Neural cell (in vitro differentiated cells): ENCODE data around the gene CCSAP. TPM values are rescaled to one million over a fixed set of nuclear protein-coding genes. Genes with fewer than 3 reads are reported as not detected.

Source experiments
- H2AFZ ChIP-seq: fragments of 200-600, 300-800 bp; sonication (generic), shearing (Covaris generic); 2 replicates; pipeline ENCODE4 v1.6.0; 2014; ENCODE audit warnings: low read depth, mild to moderate bottlenecking, antibody characterized with exemption, low read length, moderate library complexity
- H3F3A ChIP-seq: fragments of 200-600 bp; shearing (Covaris generic); 2 replicates; pipeline ENCODE4 v1.6.1; 2016; ENCODE audit warnings: mild to moderate bottlenecking, moderate library complexity, mixed read lengths, antibody characterized with exemption, low read length; ENCODE audit not compliant: insufficient read depth, poor library complexity, severe bottlenecking
- H3K27ac ChIP-seq: fragments of 200-600, 300-800 bp; sonication (generic), shearing (Covaris generic); 2 replicates; pipeline ENCODE4 v1.5.1; 2014; ENCODE audit warnings: mild to moderate bottlenecking, low read length, moderate library complexity
- H3K27me3 ChIP-seq: fragments of 300-800, 200-600 bp; sonication (generic), shearing (Covaris generic); 2 replicates; pipeline ENCODE4 v1.6.0; 2014; ENCODE audit warnings: mild to moderate bottlenecking, low read depth, low read length, moderate library complexity; ENCODE audit not compliant: insufficient read depth
- H3K36me3 ChIP-seq: fragments of 300-800, 200-600 bp; sonication (generic), shearing (Covaris generic); 2 replicates; pipeline ENCODE4 v1.5.1; 2014; ENCODE audit warnings: mild to moderate bottlenecking, antibody characterized with exemption, low read length, moderate library complexity; ENCODE audit not compliant: insufficient read depth
- H3K4me2 ChIP-seq: fragments of 300-800, 200-600 bp; sonication (generic), shearing (Covaris generic); 2 replicates; pipeline ENCODE4 v1.6.0; 2014; ENCODE audit warnings: mild to moderate bottlenecking, low read length
- H3K4me3 ChIP-seq: fragments of 300-800, 200-600 bp; sonication (generic), shearing (Covaris generic); 2 replicates; pipeline ENCODE4 v1.5.1; 2014; ENCODE audit warnings: mild to moderate bottlenecking, low read length, moderate library complexity
- H3K79me2 ChIP-seq: fragments of 200-600 bp; shearing (Covaris generic); replicated peaks from 2 replicates; pipeline ENCODE4 v1.6.0; 2014; ENCODE audit warnings: mild to moderate bottlenecking, low read length, moderate library complexity; ENCODE audit not compliant: insufficient read depth
- H3K9ac ChIP-seq: fragments of 300-800, 200-600 bp; sonication (generic), shearing (Covaris generic); 2 replicates; pipeline ENCODE4 v1.6.1; 2016; ENCODE audit warnings: mild to moderate bottlenecking, low read length, mixed read lengths
- H3K9me2 ChIP-seq: fragments of 200-600 bp; shearing (Covaris generic); 2 replicates; pipeline ENCODE4 v1.6.1; 2016; ENCODE audit warnings: mild to moderate bottlenecking, low read length, mixed read lengths; ENCODE audit not compliant: insufficient read depth
- H3K9me3 ChIP-seq: fragments of 200-600, 300-800 bp; sonication (generic), shearing (Covaris generic); 2 replicates; pipeline ENCODE4 v1.6.1; 2016; ENCODE audit warnings: mild to moderate bottlenecking, mixed run types, low read length, moderate library complexity, mixed read lengths
- H4K20me1 ChIP-seq: fragments of 200-600 bp; shearing (Covaris generic); 2 replicates; pipeline ENCODE4 v1.6.1; 2016; ENCODE audit warnings: mild to moderate bottlenecking, mixed run types; ENCODE audit not compliant: insufficient read depth
- EP300 ChIP-seq: fragments of 450-650 bp; conservative IDR thresholded peaks from 2 replicates; pipeline ENCODE4 v1.6.1; 2014; ENCODE audit warnings: antibody characterized with exemption, mild to moderate bottlenecking, moderate library complexity; ENCODE audit not compliant: poor library complexity, severe bottlenecking
- EZH2 ChIP-seq: fragments of 200-600, 300-800 bp; shearing (Covaris generic), sonication (generic); IDR thresholded peaks from 2 replicates; pipeline ENCODE4 v1.6.1; 2014; ENCODE audit warnings: antibody characterized with exemption, low read length, borderline replicate concordance, mild to moderate bottlenecking; ENCODE audit not compliant: insufficient read depth, poor library complexity, severe bottlenecking
- MXI1 ChIP-seq: fragments of 450-650 bp; conservative IDR thresholded peaks from 2 replicates; pipeline ENCODE4 v1.6.1; 2014; ENCODE audit warnings: antibody characterized with exemption, mild to moderate bottlenecking; ENCODE audit not compliant: poor library complexity, severe bottlenecking
- POLR2AphosphoS5 ChIP-seq: IDR thresholded peaks from 2 replicates; pipeline ENCODE4 v1.6.1; 2012
- RAD21 ChIP-seq: fragments of 450-650 bp; conservative IDR thresholded peaks from 2 replicates; pipeline ENCODE4 v1.6.1; 2014; ENCODE audit warnings: antibody characterized with exemption, mild to moderate bottlenecking, moderate library complexity
- SMC3 ChIP-seq: fragments of 450-650 bp; conservative IDR thresholded peaks from 2 replicates; pipeline ENCODE4 v1.6.1; 2014; ENCODE audit warnings: antibody characterized with exemption, mild to moderate bottlenecking, moderate library complexity; ENCODE audit not compliant: poor library complexity
- TAF1 ChIP-seq: IDR thresholded peaks from 2 replicates; pipeline ENCODE4 v1.6.1; 2012; ENCODE audit warnings: low read depth
- polyA plus RNA-seq: library from polyadenylated mRNA; depleted of rRNA; stranded (reverse); fragments of >200 nt; gene quantifications from 2 replicates; pipeline ENCODE4 v1.2.3, GENCODE V29; 2014
- TF ChIP-seq, protein P1 (sequence below): IDR thresholded peaks from 2 replicates; pipeline ENCODE4 v1.6.1; 2012; ENCODE audit warnings: borderline replicate concordance
- TF ChIP-seq, protein P2 (sequence below): fragments of 450-650 bp; IDR thresholded peaks from 2 replicates; pipeline ENCODE4 v1.5.1; 2014; ENCODE audit warnings: antibody characterized with exemption, mild to moderate bottlenecking, moderate library complexity; ENCODE audit not compliant: poor library complexity, severe bottlenecking

The CCSAP gene
- polyA plus RNA-seq, 1 donor from 2014 or later: 66.7 TPM

GRCh38 chr1:229278120-229278741 is 64.6 kb downstream of the CCSAP start:
- Histone ChIP-seq H2AFZ (no peak overlapping the region), H3K27me3 (no peaks in the 10 kb centered on the region), H3K4me2 (no peak overlapping the region), H3K79me2 (peaks cover 59% of the 10 kb centered on the region), H3K9me3 (no peaks in the 10 kb centered on the region), H3F3A (no peaks in the 10 kb centered on the region), H3K36me3 (no peaks in the 10 kb centered on the region), H3K27ac (no peak overlapping the region), H3K9me2 (no peaks in the 10 kb centered on the region), H3K9ac (no peak overlapping the region), H3K4me3 (no peak overlapping the region), H4K20me1 (no peaks in the 10 kb centered on the region)
- TF ChIP-seq POLR2AphosphoS5: peak; percentile 65
- TF ChIP-seq, protein P1, sequence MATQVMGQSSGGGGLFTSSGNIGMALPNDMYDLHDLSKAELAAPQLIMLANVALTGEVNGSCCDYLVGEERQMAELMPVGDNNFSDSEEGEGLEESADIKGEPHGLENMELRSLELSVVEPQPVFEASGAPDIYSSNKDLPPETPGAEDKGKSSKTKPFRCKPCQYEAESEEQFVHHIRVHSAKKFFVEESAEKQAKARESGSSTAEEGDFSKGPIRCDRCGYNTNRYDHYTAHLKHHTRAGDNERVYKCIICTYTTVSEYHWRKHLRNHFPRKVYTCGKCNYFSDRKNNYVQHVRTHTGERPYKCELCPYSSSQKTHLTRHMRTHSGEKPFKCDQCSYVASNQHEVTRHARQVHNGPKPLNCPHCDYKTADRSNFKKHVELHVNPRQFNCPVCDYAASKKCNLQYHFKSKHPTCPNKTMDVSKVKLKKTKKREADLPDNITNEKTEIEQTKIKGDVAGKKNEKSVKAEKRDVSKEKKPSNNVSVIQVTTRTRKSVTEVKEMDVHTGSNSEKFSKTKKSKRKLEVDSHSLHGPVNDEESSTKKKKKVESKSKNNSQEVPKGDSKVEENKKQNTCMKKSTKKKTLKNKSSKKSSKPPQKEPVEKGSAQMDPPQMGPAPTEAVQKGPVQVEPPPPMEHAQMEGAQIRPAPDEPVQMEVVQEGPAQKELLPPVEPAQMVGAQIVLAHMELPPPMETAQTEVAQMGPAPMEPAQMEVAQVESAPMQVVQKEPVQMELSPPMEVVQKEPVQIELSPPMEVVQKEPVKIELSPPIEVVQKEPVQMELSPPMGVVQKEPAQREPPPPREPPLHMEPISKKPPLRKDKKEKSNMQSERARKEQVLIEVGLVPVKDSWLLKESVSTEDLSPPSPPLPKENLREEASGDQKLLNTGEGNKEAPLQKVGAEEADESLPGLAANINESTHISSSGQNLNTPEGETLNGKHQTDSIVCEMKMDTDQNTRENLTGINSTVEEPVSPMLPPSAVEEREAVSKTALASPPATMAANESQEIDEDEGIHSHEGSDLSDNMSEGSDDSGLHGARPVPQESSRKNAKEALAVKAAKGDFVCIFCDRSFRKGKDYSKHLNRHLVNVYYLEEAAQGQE: no peak

- peaks cover 39% of the 10 kb centered on the region for H3K79me2 ChIP-seq
- no peak overlapping the region for H3K4me2 ChIP-seq
- no peak overlapping the region for H3K27ac ChIP-seq
- H3K9me3 ChIP-seq: no peaks in the 10 kb centered on the region
- TF ChIP-seq MXI1: no peak
- no peak for TF ChIP-seq TAF1
- TF ChIP-seq SMC3: no peak
- no peak for TF ChIP-seq RAD21
- no peak for TF ChIP-seq EP300
- TF ChIP-seq, protein P2, sequence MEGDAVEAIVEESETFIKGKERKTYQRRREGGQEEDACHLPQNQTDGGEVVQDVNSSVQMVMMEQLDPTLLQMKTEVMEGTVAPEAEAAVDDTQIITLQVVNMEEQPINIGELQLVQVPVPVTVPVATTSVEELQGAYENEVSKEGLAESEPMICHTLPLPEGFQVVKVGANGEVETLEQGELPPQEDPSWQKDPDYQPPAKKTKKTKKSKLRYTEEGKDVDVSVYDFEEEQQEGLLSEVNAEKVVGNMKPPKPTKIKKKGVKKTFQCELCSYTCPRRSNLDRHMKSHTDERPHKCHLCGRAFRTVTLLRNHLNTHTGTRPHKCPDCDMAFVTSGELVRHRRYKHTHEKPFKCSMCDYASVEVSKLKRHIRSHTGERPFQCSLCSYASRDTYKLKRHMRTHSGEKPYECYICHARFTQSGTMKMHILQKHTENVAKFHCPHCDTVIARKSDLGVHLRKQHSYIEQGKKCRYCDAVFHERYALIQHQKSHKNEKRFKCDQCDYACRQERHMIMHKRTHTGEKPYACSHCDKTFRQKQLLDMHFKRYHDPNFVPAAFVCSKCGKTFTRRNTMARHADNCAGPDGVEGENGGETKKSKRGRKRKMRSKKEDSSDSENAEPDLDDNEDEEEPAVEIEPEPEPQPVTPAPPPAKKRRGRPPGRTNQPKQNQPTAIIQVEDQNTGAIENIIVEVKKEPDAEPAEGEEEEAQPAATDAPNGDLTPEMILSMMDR: no peak
- TF ChIP-seq EZH2: no peak
- H2AFZ ChIP-seq: no peak overlapping the region
- no peak overlapping the region for H3K4me3 ChIP-seq
- no peaks in the 10 kb centered on the region for H3K36me3 ChIP-seq
- H3K9me2 ChIP-seq: no peaks in the 10 kb centered on the region
- H3F3A ChIP-seq: no peaks in the 10 kb centered on the region
- no peaks in the 10 kb centered on the region for H3K27me3 ChIP-seq
- no peaks in the 10 kb centered on the region for H4K20me1 ChIP-seq
- H3K9ac ChIP-seq: no peak overlapping the region
These were observed 67.8 kb downstream of the CCSAP start for GRCh38 chr1:229275005-229275404.
